HG03139 (cell line): ENCODE data around the gene OR2T11.
"Not testable (repeated sequence)": the region's sequence is repeated elsewhere in the genome, so short reads cannot be mapped to it uniquely, and the experiment has no call there.

Experiments
- ATAC-seq: cut with Tn5 transposase; IDR thresholded peaks from one replicate; pipeline ENCODE4 v1.9.1; 2021; ENCODE audit not compliant: unreplicated experiment

The OR2T11 gene

DNA sequence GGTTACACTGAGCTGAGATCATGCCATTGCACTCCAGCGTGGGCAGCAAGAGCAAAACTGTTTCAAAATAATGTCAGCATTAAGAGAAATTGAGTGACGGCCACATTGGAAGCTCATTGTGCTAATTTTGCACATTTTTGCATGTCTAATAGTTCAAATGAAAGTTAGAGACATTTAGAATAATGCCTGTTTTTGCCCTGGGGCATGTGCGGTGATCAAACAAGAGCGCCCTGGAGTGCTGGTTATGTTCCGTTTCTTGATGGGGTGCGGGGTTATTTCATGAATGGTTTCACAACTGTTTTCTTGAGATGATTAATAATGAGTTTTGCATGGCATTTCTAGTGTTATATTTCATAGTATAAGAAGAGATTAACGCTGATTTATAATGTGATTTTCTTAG, 13.1 kb downstream of the OR2T11 start:
- no peak for ATAC-seq

DNA sequence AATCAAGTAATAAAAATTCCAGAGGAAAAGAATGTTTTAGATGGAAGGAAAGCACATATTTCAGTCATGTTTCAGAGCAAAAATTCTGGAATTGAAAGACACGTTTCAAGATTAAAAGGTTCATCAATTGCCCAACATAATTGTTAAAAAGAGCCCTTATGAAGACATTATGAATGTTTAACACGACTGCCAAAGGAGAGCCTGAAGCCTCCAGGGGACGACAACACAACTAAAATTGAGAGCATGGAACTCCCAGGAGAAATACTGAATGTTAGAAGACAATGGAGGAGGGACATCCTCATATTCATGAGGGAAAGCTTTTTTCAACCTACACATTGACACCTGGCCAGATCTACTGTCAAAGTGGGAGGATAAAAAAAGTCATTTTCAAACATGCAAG, 16.0 kb downstream of the OR2T11 start:
- no peak for ATAC-seq

DNA sequence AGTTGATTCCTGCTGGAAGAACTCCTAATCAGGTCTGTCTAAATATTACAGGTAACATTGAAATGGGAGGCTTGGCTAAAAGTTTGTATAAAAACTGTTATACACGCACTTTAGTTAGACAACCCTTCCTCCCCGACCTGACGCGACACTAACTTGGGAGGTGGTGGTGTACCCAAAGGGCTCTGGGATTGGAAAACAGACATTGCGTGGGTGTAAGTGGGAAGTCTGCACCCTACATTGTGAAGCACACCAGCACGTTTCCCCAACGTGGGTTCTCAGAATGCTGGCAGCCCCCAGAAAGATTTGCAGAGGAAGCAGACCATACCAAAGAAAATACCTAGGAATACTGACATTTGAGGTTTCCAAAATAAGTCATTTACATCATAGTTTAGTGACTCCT, 16.8 kb downstream of the OR2T11 start:
- ATAC-seq: no peak

DNA sequence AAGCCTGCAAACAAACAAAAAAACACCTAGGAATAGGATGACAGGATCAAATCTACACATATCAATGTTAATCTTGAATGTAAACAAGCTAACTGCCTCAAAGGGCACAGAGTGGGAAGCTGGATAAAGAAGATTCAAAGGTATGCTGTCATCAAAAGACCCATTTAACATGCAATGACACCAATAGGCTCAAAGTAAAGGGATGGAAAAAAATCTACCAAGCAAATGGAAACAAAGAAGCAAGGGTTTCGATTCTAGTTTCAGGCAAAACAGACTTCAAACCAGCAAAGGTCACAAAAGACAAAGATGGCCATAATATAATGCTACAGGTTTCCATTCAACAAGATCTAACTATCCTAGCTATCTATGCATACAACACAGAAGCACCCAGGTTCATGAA, 21.1 kb downstream of the OR2T11 start:
- ATAC-seq: no peak

DNA sequence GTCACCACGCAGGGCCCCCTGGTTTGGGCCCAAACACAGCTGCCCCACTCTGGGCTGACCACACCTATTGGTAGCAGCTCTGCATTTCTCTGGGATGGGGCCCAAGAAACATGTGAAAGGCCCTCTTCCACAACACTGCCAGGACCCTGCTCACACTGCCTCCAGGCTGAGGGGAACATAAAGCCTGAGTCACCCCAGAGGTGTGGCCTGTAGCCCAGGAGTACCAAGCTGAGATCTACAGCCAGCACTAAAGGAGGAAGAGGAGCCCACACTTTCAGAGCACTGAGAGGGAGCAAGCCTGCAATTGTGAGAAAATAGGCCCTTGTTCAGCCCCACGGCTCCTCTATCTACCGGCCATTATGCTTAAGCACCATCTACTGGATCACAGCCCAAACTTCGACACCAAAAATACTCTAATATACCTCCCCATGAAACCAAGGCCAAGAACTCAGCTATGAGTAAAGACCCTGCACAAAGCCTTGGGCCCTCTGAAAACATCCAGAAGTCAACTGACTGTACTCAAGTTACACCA, 22.9 kb downstream of the OR2T11 start:
- ATAC-seq: no peak

DNA sequence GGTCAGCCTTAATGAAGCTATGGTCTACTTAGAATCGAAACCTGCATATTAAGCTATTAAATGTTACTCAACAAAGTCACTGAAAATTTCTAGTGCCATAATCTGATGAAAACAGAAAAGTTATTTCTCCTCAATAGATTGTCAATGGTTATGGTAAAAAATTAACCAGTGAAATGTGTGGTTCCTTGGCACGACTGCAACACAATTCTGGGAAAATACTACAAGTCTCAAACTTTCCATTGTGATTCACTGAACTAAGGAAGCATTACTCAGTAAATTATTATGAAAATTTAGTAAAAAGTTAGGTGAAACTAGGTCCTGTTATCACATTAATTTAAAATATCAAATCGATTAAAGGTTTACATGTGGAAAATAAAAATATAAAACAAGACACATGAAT, 24.6 kb downstream of the OR2T11 start:
- ATAC-seq: no peak

DNA sequence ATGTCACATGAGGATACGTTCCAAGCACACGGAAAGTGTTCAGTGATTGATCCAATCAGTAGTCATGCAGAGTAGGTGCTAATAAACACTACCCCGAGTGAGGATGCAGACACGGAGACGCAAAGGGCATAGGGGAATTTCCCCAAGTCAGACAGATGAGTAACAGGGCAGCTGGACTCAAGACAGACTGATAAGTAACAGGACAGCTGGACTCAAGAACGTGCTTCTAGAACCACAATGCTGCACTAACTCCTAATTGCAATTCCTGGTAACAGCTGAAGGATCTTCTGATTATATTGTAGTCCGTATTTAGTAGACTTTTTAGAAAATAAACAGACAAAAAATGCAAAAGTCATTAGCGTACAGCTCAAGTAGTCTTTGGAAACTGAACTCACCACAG, 35.5 kb downstream of the OR2T11 start:
- ATAC-seq: no peak

DNA sequence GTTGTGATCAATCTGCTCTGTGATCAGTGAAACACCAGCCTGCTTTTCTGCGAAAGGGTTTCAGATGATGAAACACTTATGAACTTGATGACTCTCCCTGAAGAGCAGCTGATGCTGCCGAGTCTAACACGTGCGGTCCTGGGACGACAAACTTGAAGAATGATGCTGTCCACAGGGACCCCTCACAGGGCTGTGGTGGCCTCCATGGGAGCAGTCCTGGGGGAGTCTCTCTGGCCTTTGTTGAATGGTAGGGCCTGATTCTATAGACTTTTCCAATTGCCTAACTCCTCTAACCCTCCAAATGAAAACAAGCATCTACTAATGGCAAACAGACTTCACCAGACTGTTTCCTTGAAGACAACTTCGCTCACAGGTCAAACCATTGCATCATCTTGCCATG, 37.3 kb downstream of the OR2T11 start, which contains the start of gene OR2T10:
TSS of gene OR2T10 (minus strand) at position 112 of the 400 bp plus-strand sequence. CDS start 3,932 bp downstream, outside the sequence.
- ATAC-seq: no peak

DNA sequence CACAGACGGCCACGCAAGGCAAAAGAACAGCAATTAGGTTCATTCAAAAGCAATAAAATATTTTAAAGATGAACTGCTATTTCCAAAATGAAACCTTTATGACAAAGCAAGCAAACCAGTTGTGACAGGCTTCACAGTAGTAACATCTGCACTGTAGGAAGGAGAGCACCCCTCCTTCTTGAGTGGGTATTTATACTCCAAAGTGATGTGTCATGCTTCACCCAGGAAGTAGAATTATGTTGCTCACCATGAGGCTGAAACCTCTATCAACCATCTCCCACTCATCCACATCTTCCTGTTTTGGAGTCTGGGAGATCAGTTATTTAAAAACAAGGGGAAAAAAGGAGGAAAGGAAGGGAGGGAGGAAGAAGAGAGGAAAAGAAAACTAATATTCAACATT, 38.3 kb downstream of the OR2T11 start:
- peak; percentile 58 for ATAC-seq

DNA sequence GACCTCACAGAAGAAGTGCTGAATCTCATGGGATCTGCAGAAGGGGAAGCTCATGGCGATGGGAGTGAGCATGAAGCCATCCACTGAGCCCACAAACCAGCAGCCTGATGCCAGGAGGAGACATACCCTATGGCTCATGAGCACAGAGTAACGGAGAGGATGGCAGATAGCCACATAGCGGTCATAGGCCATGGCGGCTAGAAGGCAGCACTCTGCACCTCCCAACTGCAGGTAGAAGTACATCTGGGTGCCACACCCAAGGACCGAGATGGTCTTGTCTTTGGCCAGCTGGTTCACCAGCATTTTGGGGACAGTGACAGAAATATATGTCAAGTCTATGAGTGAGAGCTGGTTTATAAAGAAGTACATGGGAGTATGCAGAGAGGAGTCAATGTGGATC, 41.7 kb downstream of the OR2T11 start:
- ATAC-seq: no peak

DNA sequence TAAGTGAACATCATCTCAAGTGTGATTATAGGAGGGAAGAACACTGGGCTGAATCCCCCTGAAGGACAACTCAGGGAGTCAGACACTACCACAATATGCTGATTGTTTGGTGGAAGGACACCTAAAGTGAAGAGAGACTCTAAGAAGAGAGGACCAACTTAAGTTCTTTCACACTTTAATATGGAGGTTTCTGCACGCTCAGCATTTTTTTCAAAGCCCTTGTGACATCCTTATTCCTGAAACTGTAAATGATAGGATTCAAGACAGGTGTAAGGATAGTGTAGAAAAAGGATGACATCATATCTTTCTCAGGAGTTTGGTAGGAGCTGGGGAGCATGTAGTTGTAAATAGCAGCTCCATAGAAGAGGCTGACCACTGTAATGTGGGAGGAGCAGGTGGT, 42.2 kb downstream of the OR2T11 start:
- ATAC-seq: no peak

DNA sequence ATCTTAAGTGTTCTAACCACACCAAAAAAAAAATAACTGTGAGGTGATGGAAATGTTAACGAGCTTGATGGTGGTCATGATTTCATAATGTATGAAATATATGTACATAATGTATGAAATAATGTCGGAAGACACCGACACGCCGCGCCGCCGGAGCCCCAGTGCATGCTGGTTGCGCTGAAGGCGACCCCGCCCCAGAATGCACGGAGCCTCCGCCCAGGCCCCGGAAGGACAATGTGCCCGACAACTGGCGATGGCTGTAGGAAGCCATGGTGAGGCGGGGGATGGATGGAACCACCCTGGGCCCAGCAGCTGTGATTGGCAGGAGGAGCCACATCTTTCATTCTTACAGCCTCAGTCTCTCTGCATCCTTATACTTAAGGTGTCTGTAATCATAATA, 44.8 kb downstream of the OR2T11 start:
- no peak for ATAC-seq

DNA sequence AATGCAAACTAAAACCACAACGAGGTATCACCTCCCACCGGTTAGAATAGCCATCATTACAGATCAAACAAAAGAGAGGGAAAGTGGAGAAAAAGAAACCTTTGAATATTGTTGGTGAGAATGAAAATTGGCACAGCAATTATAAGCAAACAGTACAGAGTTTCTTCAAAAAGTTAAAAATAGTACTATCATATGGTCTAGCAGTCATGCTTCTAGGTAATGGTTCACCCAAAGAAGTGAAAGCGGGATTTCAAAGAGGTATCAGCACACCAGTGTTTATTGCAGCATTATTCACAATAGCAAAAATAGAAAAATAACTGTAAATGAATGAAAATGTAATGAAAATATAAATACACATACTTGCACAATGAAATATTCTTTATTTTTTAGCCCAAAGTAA, 45.6 kb downstream of the OR2T11 start:
- no peak for ATAC-seq

DNA sequence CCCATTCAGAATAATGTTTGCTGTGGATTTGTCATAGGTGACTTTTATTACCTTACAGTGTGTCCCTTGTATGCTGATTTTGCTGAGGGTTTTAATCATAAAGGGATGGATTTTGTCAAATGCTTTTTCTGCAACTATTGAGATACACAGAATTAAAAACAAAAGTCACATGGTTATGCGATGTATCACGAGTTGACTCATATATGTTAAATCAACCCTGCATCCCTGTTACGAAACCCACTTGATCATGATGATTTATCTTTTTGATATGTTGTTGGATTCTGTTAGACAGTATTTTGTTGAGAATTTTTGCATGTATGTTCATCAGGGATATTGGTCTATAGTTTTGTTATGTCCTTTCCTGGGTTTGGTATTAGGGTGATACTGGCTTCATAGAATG, 49.6 kb downstream of the OR2T11 start:
- ATAC-seq: no peak

DNA sequence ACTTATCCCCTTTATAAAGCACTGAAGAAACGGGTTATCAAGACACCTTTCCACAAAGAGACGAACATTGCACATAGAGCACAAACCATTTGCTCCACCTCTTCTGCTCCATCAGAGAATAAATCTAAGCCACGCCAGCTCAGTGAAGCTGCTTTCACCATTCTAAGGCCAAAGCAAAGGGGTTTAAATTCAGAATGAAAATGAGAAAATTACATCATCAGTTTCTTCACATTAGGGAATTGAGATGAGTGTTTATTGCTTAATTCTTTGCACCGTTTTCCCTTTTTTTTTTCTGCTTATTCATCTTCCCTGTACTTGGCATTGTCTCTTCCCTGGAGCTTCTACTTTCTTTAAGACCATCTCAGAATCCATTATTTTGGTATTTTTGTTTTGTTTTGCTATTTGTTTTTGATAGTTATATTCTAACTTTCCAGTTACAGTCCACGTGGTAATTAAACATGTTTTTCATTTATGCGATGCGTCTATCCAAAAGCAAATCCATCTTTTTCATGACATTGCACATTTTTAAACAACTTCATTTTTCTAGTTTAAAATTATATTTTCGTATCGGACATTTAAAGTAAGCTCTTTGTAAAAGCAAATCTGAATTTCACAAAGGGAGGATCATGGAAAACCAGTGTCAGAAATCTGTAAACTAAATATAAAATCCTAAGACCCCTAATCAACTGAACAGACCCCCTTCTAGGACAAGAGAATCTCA, 58.5 kb downstream of the OR2T11 start:
- ATAC-seq: no peak

DNA sequence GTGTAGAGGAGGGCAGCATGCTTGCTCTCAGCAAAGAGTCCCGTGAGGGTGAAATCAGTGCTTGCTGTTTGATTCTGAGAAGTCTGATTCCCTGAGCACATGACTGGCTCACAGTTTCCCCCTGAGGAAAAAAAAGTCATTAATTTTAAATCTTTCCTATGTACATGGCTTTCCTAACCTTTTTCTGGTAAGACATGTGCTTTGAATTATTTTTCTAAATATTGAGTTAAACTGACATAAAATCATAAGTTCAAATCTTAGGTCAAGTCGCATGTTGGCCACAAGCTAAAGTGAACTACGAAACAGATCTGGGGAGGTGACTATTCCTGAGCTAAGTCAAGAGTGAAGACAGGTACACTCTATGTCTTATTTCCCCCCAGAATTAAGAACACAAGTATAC, 60.2 kb downstream of the OR2T11 start, which contains the start of gene OR2T34:
TSS of gene OR2T34 (minus strand) at position 101 of the 400 bp plus-strand sequence. CDS start at position 101, 0 bp downstream.
- ATAC-seq: not testable (repeated sequence)

DNA sequence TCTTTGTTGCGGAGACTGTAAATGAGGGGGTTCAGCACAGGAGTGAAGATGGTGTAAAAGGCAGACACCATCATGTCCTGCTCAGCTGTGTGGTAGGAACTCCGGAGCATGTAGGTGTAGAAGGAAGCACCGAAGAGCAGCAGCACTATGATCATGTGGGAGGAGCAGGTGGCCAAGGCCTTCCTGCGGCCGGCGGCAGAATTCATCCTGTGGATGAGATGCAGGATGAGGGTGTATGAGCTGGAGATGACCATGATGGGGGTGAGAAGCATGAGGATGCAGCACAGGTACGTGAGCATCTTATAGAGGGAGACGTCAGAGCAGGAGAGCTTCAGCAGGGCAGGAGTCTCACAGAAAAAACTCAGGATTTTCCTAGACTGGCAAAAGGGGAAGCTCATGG, 61.0 kb downstream of the OR2T11 start:
- ATAC-seq: not testable (repeated sequence)
